NOMO-1 treated with DMSO at 0.1 percent for 48 hours (cell line): Measurements from ENCODE around the gene HPN.
"Not testable (repeated sequence)": the region's sequence is repeated elsewhere in the genome, so short reads cannot be mapped to it uniquely, and the experiment has no call there.

Experiments
- DNase-seq: peaks from one replicate; lab custom pipeline; 2025; ENCODE audit not compliant: unreplicated experiment; lab: John Stamatoyannopoulos, UW

The HPN gene

GRCh38 chr19:35027009-35027408 is 14.5 kb upstream of the HPN start:
- DNase-seq: no peak

- DNase-seq: no peak
Measured at GRCh38 chr19:35027851-35028599, 13.5 kb upstream of the HPN start.

- DNase-seq: not testable (repeated sequence)
Measured at GRCh38 chr19:35028600-35028885, 13.0 kb upstream of the HPN start.

GRCh38 chr19:35029275-35029736 is 12.2 kb upstream of the HPN start:
- DNase-seq: not testable (repeated sequence)

GRCh38 chr19:35029737-35030256 is 11.7 kb upstream of the HPN start:
- DNase-seq: no peak

- peak; percentile 13 for DNase-seq
Measured at GRCh38 chr19:35030257-35031071, 11.1 kb upstream of the HPN start, which contains the start of gene SCN1B. TSS of gene SCN1B (plus strand) at chr19:35030470. CDS start at chr19:35030821, 351 bp downstream.

- no peak for DNase-seq
Measured at GRCh38 chr19:35031072-35031881, 10.2 kb upstream of the HPN start.

- no peak for DNase-seq
Measured at GRCh38 chr19:35032356-35032865, 9.1 kb upstream of the HPN start.

- DNase-seq: no peak
Measured at GRCh38 chr19:35033067-35034004, 8.2 kb upstream of the HPN start.

GRCh38 chr19:35034005-35034502 is 7.5 kb upstream of the HPN start:
- DNase-seq: no peak

GRCh38 chr19:35034588-35035382 is 6.7 kb upstream of the HPN start:
- DNase-seq: no peak

GRCh38 chr19:35037716-35038622 is 3.6 kb upstream of the HPN start:
- no peak for DNase-seq

- DNase-seq: peak; percentile 29
Measured at GRCh38 chr19:35038623-35039512, 2.7 kb upstream of the HPN start.

GRCh38 chr19:35039881-35040825 is 1.4 kb upstream of the HPN start:
- no peak for DNase-seq

- DNase-seq: no peak
Measured at GRCh38 chr19:35040826-35041547, 534 bp upstream of the HPN start.
